HEK293 (cell line): ENCODE data around the gene SYNGR3.

Experiments used
- BCL11A ChIP-seq: fragments of 450-650 bp; formaldehyde crosslinking; IDR thresholded peaks from 2 replicates; pipeline ENCODE4 v1.5.1; 2016; ENCODE audit warnings: low read depth, missing biosample characterization, missing genetic modification characterization
- BCL11B ChIP-seq: fragments of 450-650 bp; formaldehyde crosslinking; IDR thresholded peaks from 2 replicates; pipeline ENCODE4 v1.5.1; 2016; ENCODE audit warnings: low read depth, missing biosample characterization, missing genetic modification characterization
- EGR2 ChIP-seq: fragments of 450-650 bp; formaldehyde crosslinking; IDR thresholded peaks from 2 replicates; pipeline ENCODE4 v1.5.1; 2016; ENCODE audit warnings: low read depth, missing biosample characterization, missing genetic modification characterization
- GFI1B ChIP-seq: fragments of 450-650 bp; formaldehyde crosslinking; IDR thresholded peaks from 2 replicates; pipeline ENCODE4 v1.5.1; 2016; ENCODE audit warnings: missing biosample characterization, missing genetic modification characterization
- HOXD13 ChIP-seq: sonication (generic); formaldehyde crosslinking; IDR thresholded peaks from 2 replicates; pipeline ENCODE4 v1.8.0; 2022; ENCODE audit warnings: missing genetic modification reagents, borderline replicate concordance
- KLF1 ChIP-seq: fragments of 450-650 bp; formaldehyde crosslinking; IDR thresholded peaks from 2 replicates; pipeline ENCODE4 v1.5.1; 2016; ENCODE audit warnings: missing biosample characterization, missing genetic modification characterization
- KLF7 ChIP-seq: fragments of 450-650 bp; formaldehyde crosslinking; IDR thresholded peaks from 2 replicates; pipeline ENCODE4 v1.5.1; 2016; ENCODE audit warnings: missing biosample characterization, missing genetic modification characterization, borderline replicate concordance
- SP3 ChIP-seq: fragments of 450-650 bp; formaldehyde crosslinking; IDR thresholded peaks from 2 replicates; pipeline ENCODE4 v1.5.1; 2016; ENCODE audit warnings: missing biosample characterization, missing genetic modification characterization
- ZBTB21 ChIP-seq: fragments of 450-650 bp; formaldehyde crosslinking; IDR thresholded peaks from 2 replicates; pipeline ENCODE4 v1.5.1; 2017; ENCODE audit warnings: missing biosample characterization, missing genetic modification characterization
- ZBTB26 ChIP-seq: fragments of 450-650 bp; formaldehyde crosslinking; optimal IDR thresholded peaks from 2 replicates; pipeline ENCODE3; 2016; ENCODE audit warnings: missing biosample characterization, mild to moderate bottlenecking, missing genetic modification characterization
- ZBTB7A ChIP-seq: fragments of 450-650 bp; formaldehyde crosslinking; IDR thresholded peaks from 2 replicates; pipeline ENCODE4 v1.5.1; 2016; ENCODE audit warnings: low read depth, missing biosample characterization, missing genetic modification characterization
- ZBTB8A ChIP-seq: fragments of 450-650 bp; formaldehyde crosslinking; IDR thresholded peaks from 2 replicates; pipeline ENCODE4 v1.5.1; 2016; ENCODE audit warnings: missing biosample characterization, missing genetic modification characterization
- ZNF112 ChIP-seq: fragments of 450-650 bp; formaldehyde crosslinking; IDR thresholded peaks from 2 replicates; pipeline ENCODE4 v1.5.0; 2017; ENCODE audit warnings: missing biosample characterization, missing genetic modification characterization
- ZNF121 ChIP-seq: fragments of 450-650 bp; formaldehyde crosslinking; IDR thresholded peaks from 2 replicates; pipeline ENCODE4 v1.5.1; 2016; ENCODE audit warnings: missing biosample characterization, missing genetic modification characterization
- ZNF23 ChIP-seq: fragments of 450-650 bp; formaldehyde crosslinking; IDR thresholded peaks from 2 replicates; pipeline ENCODE4 v1.5.1; 2016; ENCODE audit warnings: missing biosample characterization, missing genetic modification characterization, borderline replicate concordance
- ZNF24 ChIP-seq: fragments of 450-650 bp; formaldehyde crosslinking; IDR thresholded peaks from 2 replicates; pipeline ENCODE4 v1.5.1; 2016; ENCODE audit warnings: missing biosample characterization, missing genetic modification characterization
- ZNF324 ChIP-seq: fragments of 450-650 bp; formaldehyde crosslinking; IDR thresholded peaks from 2 replicates; pipeline ENCODE4 v1.5.1; 2016; ENCODE audit warnings: missing biosample characterization, missing genetic modification characterization
- ZNF600 ChIP-seq: fragments of 450-650 bp; formaldehyde crosslinking; IDR thresholded peaks from 2 replicates; pipeline ENCODE4 v1.5.1; 2016; ENCODE audit warnings: missing biosample characterization, missing genetic modification characterization
- ZNF677 ChIP-seq: fragments of 450-650 bp; IDR thresholded peaks from 2 replicates; pipeline ENCODE4 v1.5.0; 2018; ENCODE audit warnings: missing biosample characterization, mild to moderate bottlenecking, missing genetic modification characterization, moderate library complexity
- ZNF747 ChIP-seq: fragments of 450-650 bp; formaldehyde crosslinking; IDR thresholded peaks from 2 replicates; pipeline ENCODE4 v1.5.1; 2016; ENCODE audit warnings: missing biosample characterization, missing genetic modification characterization
- TF ChIP-seq, protein P1 (sequence below): fragments of 450-650 bp; formaldehyde crosslinking; IDR thresholded peaks from 2 replicates; pipeline ENCODE4 v1.5.1; 2016; ENCODE audit warnings: missing biosample characterization, missing genetic modification characterization
- TF ChIP-seq, protein P2 (sequence below): fragments of 450-650 bp; formaldehyde crosslinking; IDR thresholded peaks from 2 replicates; pipeline ENCODE4 v1.5.1; 2017; ENCODE audit warnings: missing biosample characterization, missing genetic modification characterization
- TF ChIP-seq, protein P3 (sequence below): fragments of 450-650 bp; formaldehyde crosslinking; IDR thresholded peaks from 2 replicates; pipeline ENCODE4 v1.5.0; 2017; ENCODE audit warnings: missing biosample characterization, missing genetic modification characterization, borderline replicate concordance
- TF ChIP-seq, protein P4 (sequence below): fragments of 450-650 bp; formaldehyde crosslinking; IDR thresholded peaks from 2 replicates; pipeline ENCODE4 v1.5.1; 2016; ENCODE audit warnings: missing biosample characterization, missing genetic modification characterization
- TF ChIP-seq, protein P5 (sequence below): fragments of 450-650 bp; formaldehyde crosslinking; IDR thresholded peaks from 2 replicates; pipeline ENCODE4 v1.5.1; 2016; ENCODE audit warnings: missing biosample characterization, missing genetic modification characterization
- TF ChIP-seq, protein P6 (sequence below): fragments of 450-650 bp; formaldehyde crosslinking; IDR thresholded peaks from 2 replicates; pipeline ENCODE4 v1.5.1; 2017; ENCODE audit warnings: missing biosample characterization, missing genetic modification characterization

The SYNGR3 gene

GRCh38 chr16:2015117-2015946 lies 25.6 kb downstream of the SYNGR3 start (continued):
- TF ChIP-seq, protein P1, sequence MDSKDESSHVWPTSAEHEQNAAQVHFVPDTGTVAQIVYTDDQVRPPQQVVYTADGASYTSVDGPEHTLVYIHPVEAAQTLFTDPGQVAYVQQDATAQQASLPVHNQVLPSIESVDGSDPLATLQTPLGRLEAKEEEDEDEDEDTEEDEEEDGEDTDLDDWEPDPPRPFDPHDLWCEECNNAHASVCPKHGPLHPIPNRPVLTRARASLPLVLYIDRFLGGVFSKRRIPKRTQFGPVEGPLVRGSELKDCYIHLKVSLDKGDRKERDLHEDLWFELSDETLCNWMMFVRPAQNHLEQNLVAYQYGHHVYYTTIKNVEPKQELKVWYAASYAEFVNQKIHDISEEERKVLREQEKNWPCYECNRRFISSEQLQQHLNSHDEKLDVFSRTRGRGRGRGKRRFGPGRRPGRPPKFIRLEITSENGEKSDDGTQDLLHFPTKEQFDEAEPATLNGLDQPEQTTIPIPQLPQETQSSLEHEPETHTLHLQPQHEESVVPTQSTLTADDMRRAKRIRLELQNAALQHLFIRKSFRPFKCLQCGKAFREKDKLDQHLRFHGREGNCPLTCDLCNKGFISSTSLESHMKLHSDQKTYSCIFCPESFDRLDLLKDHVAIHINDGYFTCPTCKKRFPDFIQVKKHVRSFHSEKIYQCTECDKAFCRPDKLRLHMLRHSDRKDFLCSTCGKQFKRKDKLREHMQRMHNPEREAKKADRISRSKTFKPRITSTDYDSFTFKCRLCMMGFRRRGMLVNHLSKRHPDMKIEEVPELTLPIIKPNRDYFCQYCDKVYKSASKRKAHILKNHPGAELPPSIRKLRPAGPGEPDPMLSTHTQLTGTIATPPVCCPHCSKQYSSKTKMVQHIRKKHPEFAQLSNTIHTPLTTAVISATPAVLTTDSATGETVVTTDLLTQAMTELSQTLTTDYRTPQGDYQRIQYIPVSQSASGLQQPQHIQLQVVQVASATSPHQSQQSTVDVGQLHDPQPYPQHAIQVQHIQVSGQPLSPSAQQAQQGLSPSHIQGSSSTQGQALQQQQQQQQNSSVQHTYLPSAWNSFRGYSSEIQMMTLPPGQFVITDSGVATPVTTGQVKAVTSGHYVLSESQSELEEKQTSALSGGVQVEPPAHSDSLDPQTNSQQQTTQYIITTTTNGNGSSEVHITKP (tag by site-specific recombination) = peak; percentile 50; the same call in 1 of the 2 replicates
- TF ChIP-seq BCL11B (no peak), ZNF112 (tag by site-specific recombination) (no peak), ZNF24 (tag by site-specific recombination) (0 out of 2 replicates have a peak, but pooled peaks have one; percentile 23), ZBTB21 (tag by site-specific recombination) (peak; percentile 35; the same call in 1 of the 2 replicates), ZBTB8A (peak; percentile 87), ZBTB7A (tag by site-specific recombination) (no peak), ZNF747 (tag by site-specific recombination) (no peak), ZNF600 (tag by site-specific recombination) (no peak; the same call in 1 of the 2 replicates), ZBTB26 (tag by site-specific recombination) (peak; percentile 33), KLF1 (tag by site-specific recombination) (peak; percentile 100), GFI1B (tag by site-specific recombination) (peak; percentile 50; the same call in 1 of the 2 replicates), KLF7 (tag by site-specific recombination) (peak; percentile 98), BCL11A (no peak), ZNF324 (0 out of 2 replicates have a peak, but pooled peaks have one; percentile 60), ZNF23 (tag by site-specific recombination) (no peak), EGR2 (tag by site-specific recombination) (no peak), SP3 (peak; percentile 75), ZNF677 (no peak), ZNF121 (tag by site-specific recombination) (no peak), HOXD13 (no peak)
- TF ChIP-seq, protein P2, sequence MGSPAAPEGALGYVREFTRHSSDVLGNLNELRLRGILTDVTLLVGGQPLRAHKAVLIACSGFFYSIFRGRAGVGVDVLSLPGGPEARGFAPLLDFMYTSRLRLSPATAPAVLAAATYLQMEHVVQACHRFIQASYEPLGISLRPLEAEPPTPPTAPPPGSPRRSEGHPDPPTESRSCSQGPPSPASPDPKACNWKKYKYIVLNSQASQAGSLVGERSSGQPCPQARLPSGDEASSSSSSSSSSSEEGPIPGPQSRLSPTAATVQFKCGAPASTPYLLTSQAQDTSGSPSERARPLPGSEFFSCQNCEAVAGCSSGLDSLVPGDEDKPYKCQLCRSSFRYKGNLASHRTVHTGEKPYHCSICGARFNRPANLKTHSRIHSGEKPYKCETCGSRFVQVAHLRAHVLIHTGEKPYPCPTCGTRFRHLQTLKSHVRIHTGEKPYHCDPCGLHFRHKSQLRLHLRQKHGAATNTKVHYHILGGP (tag by site-specific recombination) = no peak
- TF ChIP-seq, protein P3, sequence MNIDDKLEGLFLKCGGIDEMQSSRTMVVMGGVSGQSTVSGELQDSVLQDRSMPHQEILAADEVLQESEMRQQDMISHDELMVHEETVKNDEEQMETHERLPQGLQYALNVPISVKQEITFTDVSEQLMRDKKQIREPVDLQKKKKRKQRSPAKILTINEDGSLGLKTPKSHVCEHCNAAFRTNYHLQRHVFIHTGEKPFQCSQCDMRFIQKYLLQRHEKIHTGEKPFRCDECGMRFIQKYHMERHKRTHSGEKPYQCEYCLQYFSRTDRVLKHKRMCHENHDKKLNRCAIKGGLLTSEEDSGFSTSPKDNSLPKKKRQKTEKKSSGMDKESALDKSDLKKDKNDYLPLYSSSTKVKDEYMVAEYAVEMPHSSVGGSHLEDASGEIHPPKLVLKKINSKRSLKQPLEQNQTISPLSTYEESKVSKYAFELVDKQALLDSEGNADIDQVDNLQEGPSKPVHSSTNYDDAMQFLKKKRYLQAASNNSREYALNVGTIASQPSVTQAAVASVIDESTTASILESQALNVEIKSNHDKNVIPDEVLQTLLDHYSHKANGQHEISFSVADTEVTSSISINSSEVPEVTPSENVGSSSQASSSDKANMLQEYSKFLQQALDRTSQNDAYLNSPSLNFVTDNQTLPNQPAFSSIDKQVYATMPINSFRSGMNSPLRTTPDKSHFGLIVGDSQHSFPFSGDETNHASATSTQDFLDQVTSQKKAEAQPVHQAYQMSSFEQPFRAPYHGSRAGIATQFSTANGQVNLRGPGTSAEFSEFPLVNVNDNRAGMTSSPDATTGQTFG = no peak
- TF ChIP-seq, protein P4, sequence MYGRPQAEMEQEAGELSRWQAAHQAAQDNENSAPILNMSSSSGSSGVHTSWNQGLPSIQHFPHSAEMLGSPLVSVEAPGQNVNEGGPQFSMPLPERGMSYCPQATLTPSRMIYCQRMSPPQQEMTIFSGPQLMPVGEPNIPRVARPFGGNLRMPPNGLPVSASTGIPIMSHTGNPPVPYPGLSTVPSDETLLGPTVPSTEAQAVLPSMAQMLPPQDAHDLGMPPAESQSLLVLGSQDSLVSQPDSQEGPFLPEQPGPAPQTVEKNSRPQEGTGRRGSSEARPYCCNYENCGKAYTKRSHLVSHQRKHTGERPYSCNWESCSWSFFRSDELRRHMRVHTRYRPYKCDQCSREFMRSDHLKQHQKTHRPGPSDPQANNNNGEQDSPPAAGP (tag by site-specific recombination) = peak; percentile 71
- TF ChIP-seq, protein P5, sequence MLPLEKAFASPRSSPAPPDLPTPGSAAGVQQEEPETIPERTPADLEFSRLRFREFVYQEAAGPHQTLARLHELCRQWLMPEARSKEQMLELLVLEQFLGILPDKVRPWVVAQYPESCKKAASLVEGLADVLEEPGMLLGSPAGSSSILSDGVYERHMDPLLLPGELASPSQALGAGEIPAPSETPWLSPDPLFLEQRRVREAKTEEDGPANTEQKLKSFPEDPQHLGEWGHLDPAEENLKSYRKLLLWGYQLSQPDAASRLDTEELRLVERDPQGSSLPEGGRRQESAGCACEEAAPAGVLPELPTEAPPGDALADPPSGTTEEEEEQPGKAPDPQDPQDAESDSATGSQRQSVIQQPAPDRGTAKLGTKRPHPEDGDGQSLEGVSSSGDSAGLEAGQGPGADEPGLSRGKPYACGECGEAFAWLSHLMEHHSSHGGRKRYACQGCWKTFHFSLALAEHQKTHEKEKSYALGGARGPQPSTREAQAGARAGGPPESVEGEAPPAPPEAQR = no peak
- TF ChIP-seq, protein P6, sequence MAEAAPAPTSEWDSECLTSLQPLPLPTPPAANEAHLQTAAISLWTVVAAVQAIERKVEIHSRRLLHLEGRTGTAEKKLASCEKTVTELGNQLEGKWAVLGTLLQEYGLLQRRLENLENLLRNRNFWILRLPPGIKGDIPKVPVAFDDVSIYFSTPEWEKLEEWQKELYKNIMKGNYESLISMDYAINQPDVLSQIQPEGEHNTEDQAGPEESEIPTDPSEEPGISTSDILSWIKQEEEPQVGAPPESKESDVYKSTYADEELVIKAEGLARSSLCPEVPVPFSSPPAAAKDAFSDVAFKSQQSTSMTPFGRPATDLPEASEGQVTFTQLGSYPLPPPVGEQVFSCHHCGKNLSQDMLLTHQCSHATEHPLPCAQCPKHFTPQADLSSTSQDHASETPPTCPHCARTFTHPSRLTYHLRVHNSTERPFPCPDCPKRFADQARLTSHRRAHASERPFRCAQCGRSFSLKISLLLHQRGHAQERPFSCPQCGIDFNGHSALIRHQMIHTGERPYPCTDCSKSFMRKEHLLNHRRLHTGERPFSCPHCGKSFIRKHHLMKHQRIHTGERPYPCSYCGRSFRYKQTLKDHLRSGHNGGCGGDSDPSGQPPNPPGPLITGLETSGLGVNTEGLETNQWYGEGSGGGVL (tag by site-specific recombination) = no peak
